Measurements from ENCODE around the gene PCNP.
"Not testable (repeated sequence)": the region's sequence is repeated elsewhere in the genome, so short reads cannot be mapped to it uniquely, and the experiment has no call there.

Gene PCNP

DNA sequence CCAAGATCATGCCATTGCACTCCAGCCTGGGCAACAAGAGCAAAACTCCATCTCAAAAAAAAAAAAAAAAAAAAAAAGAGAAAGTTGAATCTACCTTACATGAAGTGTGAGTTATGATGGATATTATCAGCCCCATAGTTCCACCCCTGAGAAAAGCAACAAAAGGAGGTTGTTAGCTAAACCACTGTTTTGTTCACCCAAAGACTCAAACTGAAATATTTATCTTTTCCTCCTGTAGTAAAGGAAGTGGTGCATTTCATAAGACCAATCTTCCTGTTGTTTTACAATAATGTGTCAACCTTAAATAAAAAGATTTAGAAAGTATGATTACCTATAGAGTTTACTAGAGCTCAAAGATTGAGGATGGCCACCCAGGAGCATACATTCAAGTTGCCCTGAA, 31.0 kb upstream of the PCNP start:
- intact Hi-C loops (cut with DNase I; ENCODE audit: low total_unique reads), result no loop called here

DNA sequence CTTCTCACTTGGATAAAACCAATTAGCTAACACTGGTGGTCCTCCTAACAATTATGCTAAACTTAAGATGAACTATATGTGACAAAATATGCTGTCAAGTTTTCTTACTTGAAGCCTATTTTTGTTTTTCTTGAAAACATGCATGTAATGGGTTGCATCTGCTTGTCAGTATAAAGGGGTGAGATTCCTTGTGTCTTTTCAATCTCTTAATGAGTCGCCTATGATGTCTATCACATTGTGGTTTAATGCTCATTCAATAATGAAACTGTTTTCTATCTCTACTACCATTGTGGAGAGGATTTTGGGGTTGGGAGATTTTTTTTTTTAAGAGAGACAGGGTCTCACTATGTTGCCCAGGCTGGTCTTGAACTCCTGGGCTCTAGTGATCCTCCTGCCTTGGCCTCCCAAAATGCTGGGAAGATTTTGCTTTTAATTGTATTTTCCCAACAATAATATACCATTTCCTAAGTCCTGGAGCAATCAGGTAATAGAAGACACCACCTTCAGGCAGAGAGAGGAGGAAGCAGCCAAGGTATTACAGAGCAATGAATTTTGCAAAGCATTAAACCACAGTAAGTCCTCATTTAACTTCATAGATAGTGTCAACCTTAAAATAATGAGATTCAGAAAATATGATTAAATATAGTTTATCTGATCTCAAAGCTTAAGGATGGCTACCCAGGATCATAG, 29.7 kb upstream of the PCNP start:
- no peaks in the 10 kb centered on the region for H3K36me3 ChIP-seq
- no peak overlapping the region for H3K4me3 ChIP-seq
- no peak for DNase-seq
- no peaks in the 10 kb centered on the region for H3K9me3 ChIP-seq
- H3K27ac ChIP-seq, result no peak overlapping the region
- H3K4me1 ChIP-seq, result no peaks in the 10 kb centered on the region
- intact Hi-C loops (cut with DNase I; ENCODE audit: low total_unique reads), result no loop called here
- no peaks in the 10 kb centered on the region for H3K27me3 ChIP-seq
- TF ChIP-seq, protein P1, sequence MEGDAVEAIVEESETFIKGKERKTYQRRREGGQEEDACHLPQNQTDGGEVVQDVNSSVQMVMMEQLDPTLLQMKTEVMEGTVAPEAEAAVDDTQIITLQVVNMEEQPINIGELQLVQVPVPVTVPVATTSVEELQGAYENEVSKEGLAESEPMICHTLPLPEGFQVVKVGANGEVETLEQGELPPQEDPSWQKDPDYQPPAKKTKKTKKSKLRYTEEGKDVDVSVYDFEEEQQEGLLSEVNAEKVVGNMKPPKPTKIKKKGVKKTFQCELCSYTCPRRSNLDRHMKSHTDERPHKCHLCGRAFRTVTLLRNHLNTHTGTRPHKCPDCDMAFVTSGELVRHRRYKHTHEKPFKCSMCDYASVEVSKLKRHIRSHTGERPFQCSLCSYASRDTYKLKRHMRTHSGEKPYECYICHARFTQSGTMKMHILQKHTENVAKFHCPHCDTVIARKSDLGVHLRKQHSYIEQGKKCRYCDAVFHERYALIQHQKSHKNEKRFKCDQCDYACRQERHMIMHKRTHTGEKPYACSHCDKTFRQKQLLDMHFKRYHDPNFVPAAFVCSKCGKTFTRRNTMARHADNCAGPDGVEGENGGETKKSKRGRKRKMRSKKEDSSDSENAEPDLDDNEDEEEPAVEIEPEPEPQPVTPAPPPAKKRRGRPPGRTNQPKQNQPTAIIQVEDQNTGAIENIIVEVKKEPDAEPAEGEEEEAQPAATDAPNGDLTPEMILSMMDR (IDR thresholded peaks at IDR 0.05), result no peak

More for the DNA sequence above, 31.0 kb upstream of the PCNP start:
- H3K9me3 ChIP-seq, result no peaks in the 10 kb centered on the region
- H3K4me1 ChIP-seq, result no peaks in the 10 kb centered on the region
- no peak for DNase-seq
- TF ChIP-seq, protein P1 (IDR thresholded peaks at IDR 0.05), result no peak
- H3K36me3 ChIP-seq, result no peaks in the 10 kb centered on the region
- H3K27me3 ChIP-seq, result no peaks in the 10 kb centered on the region
- H3K4me3 ChIP-seq, result no peak overlapping the region
- H3K27ac ChIP-seq, result no peak overlapping the region

DNA sequence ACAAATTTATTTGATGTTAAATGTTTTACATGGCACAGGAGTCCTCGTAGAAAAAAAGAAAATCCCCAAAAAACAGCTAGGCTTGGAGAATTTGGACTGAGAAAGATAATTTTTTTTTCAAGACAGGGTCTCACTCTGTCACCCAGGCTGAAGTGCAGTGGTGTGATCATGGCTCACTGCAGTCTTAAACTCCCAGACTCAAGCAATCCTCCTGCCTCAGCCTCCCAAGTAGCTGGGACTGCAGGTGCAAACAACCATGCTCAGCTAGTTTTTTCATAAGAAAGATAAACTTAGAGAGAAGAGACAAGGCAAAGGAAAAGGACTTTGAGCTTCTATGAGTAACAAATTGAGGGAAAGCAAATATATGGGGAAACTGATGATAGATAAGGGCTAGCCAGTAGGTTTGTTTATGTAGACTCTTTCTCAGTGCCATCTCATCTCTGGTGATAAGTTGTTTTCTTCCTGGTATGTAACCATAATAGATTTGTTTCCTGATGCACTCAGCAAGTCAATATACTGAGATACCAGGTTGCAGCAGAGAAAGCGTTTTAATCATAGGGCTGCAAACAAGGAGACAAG, 25.4 kb upstream of the PCNP start:
- peaks cover 0 to 2% of the 10 kb centered on the region in 2 donors for H3K27me3 ChIP-seq
- H3K36me3 ChIP-seq, result no peaks in the 10 kb centered on the region
- DNase-seq, result no peak
- TF ChIP-seq, protein P1 (IDR thresholded peaks at IDR 0.05), result no peak
- H3K4me1 ChIP-seq, result no peaks in the 10 kb centered on the region
- intact Hi-C loops (cut with DNase I; ENCODE audit: low total_unique reads), result no loop called here
- no peak overlapping the region for H3K27ac ChIP-seq
- H3K4me3 ChIP-seq, result no peak overlapping the region
- H3K9me3 ChIP-seq, result no peaks in the 10 kb centered on the region

DNA sequence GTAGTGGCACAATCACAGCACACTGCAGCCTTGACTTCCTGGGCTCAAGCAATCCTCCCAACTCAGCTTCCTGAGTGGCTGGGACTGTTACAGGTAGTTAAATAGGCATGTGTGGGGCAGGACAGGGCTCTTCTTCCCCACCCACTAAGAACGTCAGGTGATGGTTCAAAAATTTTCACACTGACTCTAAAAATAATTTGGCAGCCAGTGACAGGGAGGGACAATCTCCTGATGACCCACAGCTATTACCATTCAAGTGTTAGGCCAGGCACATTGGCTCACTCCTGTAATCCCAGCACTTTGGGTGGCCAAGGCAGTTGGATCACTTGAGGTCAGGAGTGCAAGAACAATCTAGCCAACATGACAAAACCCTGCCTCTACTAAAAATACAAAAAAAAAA, 24.5 kb upstream of the PCNP start:
- TF ChIP-seq, protein P1 (IDR thresholded peaks at IDR 0.05), result no peak
- intact Hi-C loops (cut with DNase I; ENCODE audit: low total_unique reads), result no loop called here
- DNase-seq, result no peak
- Histone ChIP-seq H3K4me1 (no peaks in the 10 kb centered on the region), H3K27ac (no peak overlapping the region), H3K36me3 (no peaks in the 10 kb centered on the region), H3K4me3 (no peak overlapping the region), H3K9me3 (no peaks in the 10 kb centered on the region), H3K27me3 (peaks cover 0 to 4% of the 10 kb centered on the region in 2 donors)

DNA sequence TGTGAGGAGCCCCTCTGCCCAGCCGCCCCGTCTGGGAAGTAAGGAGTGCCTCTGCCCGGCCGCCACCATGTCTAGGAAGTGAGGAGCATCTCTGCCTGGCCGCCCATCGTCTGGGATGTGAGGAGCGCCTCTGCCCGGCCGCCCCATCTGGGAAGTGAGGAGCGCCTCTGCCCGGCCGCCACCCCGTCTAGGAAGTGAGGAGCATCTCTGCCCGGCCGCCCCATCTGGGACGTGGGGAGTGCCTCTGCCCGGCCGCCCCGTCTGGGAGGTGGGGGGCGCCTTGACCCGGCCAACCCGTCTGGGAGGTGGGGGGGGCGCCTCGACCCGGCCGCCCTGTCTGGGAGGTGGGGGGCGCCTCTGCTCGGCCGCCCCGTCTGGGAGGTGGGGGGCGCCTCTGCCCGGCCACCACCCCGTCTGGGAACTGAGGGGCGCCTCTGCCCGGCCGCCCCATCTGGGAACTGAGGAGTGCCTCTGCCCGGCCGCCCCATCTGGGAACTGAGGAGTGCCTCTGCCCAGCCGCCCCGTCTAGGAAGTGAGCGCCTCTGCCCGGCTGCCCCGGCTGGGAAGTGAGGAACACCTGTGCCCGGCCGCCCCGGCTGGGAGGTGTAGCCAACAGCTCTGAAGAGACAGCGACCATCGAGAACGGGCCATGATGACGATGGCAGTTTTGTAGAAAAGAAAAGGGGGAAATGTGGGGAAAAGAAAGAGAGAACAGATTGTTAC, 22.5 kb upstream of the PCNP start:
- DNase-seq; H3K27me3 ChIP-seq; H3K36me3 ChIP-seq; H3K9me3 ChIP-seq; H3K4me3 ChIP-seq; intact Hi-C loops (cut with DNase I; ENCODE audit: low total_unique reads); H3K27ac ChIP-seq; H3K4me1 ChIP-seq: not testable (repeated sequence)

DNA sequence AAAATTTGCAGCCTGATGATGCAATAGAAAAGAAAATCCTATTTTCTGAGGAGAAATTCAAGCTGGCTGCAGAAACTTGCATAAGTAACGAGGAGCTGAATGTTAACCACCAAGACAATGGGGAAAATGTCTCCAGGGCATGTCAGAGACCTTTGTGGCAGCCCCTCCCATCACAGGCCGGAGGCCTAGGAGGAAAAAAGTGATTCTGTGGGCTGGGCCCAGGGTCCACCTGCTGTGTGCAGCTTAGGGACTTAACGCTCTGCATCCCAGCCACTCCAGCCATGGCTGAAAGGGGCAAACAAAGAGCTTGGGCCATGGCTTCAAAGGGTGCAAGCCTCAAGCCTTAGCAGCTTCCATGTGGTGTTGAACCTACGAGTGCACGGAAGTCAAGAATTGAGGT, 20.6 kb upstream of the PCNP start:
- DNase-seq; H3K9me3 ChIP-seq; H3K36me3 ChIP-seq; intact Hi-C loops (cut with DNase I; ENCODE audit: low total_unique reads); H3K4me3 ChIP-seq; H3K27ac ChIP-seq; H3K4me1 ChIP-seq: not testable (repeated sequence)
- peaks cover 0 to 11% of the 10 kb centered on the region in 2 donors for H3K27me3 ChIP-seq
